Measurements from ENCODE around the gene ARSJ. TPM values are rescaled to one million over a fixed set of nuclear protein-coding genes. Genes with fewer than 3 reads are reported as not detected.

The ARSJ gene
- total and polyA plus RNA-seq, 8 donors: 5.3 to 23.6 (median 7.5) TPM

DNA sequence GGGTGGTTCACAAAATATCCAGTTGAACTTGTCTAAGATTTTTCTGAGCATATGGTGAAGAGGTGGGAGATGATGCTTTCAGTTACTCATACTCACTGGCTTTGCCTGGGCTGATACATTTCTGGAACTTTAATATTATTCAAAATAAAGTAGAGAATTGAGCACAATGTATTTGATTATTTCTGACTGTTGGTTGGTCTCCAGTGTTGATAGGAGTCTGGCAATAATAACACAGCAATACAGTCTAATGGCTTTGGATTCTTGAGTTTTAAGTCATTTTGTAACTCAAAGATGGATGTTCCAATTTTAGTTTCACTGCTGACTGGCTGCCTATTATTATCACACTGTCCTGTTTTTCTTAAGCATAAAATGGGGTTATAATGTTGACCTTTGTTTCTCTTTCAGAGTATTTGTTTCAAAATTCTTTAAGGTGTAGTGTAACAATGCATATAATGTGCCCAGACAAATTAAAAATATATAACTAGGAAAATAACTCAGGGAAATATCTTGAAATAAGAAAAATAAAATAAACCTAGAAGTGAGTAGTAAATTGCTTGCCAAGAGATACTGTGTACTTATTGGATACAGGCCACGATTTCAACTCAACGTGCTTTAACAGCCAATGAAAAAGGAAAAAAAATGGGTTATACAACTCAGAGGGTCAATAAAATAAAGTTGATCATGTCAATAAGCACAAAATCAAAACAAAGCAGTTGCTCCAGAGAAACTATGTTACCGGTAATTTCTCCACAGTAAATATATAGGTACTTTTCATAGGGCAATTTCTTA, 99.0 kb downstream of the ARSJ start:
- no peaks in the 10 kb centered on the region for H3K4me1 ChIP-seq
- intact Hi-C loops (cut with DNase I): no loop called here
- TF ChIP-seq, protein P1, sequence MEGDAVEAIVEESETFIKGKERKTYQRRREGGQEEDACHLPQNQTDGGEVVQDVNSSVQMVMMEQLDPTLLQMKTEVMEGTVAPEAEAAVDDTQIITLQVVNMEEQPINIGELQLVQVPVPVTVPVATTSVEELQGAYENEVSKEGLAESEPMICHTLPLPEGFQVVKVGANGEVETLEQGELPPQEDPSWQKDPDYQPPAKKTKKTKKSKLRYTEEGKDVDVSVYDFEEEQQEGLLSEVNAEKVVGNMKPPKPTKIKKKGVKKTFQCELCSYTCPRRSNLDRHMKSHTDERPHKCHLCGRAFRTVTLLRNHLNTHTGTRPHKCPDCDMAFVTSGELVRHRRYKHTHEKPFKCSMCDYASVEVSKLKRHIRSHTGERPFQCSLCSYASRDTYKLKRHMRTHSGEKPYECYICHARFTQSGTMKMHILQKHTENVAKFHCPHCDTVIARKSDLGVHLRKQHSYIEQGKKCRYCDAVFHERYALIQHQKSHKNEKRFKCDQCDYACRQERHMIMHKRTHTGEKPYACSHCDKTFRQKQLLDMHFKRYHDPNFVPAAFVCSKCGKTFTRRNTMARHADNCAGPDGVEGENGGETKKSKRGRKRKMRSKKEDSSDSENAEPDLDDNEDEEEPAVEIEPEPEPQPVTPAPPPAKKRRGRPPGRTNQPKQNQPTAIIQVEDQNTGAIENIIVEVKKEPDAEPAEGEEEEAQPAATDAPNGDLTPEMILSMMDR (IDR thresholded peaks at IDR 0.05): no peak
- H3K36me3 ChIP-seq: no peaks in the 10 kb centered on the region
- H3K27ac ChIP-seq: no peak overlapping the region
- no peak for ATAC-seq
- H3K27me3 ChIP-seq: no peaks in the 10 kb centered on the region
- H3K4me3 ChIP-seq: no peak overlapping the region
- no peak for DNase-seq
- H3K9me3 ChIP-seq: no peaks in the 10 kb centered on the region

DNA sequence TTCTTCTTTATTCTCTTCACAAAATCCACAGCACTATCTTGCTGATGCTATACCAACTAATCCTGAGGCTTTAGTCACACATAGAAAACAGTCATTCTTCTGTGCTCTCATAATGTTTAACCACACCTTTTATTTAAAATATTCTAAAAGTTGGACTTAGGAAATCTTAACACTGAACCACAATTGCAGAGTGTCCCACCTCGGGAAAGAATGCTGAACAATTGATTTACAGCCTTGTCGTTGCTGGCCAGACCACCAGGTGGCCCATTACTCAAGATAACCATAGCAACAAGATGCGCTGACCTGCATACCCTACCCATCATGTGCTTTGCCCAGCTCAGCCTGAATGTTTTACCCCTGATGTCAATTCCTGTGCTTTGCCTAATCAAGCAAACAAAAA, 100.8 kb downstream of the ARSJ start:
- Histone ChIP-seq H3K36me3 (no peaks in the 10 kb centered on the region), H3K27ac (no peak overlapping the region), H3K9me3 (no peaks in the 10 kb centered on the region), H3K4me3 (no peak overlapping the region), H3K27me3 (no peaks in the 10 kb centered on the region), H3K4me1 (no peaks in the 10 kb centered on the region)
- intact Hi-C loops (cut with DNase I): no loop called here
- DNase-seq (no peak), ATAC-seq (no peak)
- TF ChIP-seq, protein P1 (IDR thresholded peaks at IDR 0.05): no peak

GRCh38 chr4:113874480-113874879, 105.0 kb downstream of the ARSJ start:
- no peaks in the 10 kb centered on the region for H3K4me1 ChIP-seq
- no peak overlapping the region for H3K27ac ChIP-seq
- DNase-seq: no peak
- no peaks in the 10 kb centered on the region for H3K36me3 ChIP-seq
- no peak for ATAC-seq
- H3K4me3 ChIP-seq: no peak overlapping the region
- intact Hi-C loops (cut with DNase I): no loop called here
- TF ChIP-seq, protein P1 (IDR thresholded peaks at IDR 0.05): no peak
- no peaks in the 10 kb centered on the region for H3K27me3 ChIP-seq
- H3K9me3 ChIP-seq: no peaks in the 10 kb centered on the region

DNA sequence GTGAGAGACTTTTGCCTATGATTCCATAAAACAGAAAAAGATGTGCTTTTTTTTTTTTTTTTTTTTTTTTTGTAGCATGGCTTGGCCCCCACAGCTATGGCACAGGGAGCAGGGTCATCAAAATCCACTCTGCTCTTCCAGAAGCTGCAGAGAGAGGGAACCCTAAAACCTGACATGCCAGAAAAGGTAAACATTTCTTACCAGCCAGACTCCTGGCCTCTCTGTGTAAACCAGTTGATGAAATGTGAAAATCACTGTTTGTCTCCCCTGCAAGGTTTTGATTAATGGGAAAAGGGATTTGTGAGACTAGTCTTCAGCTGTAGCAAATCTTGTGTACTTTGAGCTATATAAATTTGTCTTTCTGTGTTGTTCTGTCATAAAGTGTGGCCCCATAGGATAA, 105.9 kb downstream of the ARSJ start:
- intact Hi-C loops (cut with DNase I): no loop called here
- ATAC-seq: no peak
- H3K27ac ChIP-seq: no peak overlapping the region

More for the DNA sequence above, 105.9 kb downstream of the ARSJ start:
- H3K9me3 ChIP-seq: no peaks in the 10 kb centered on the region
- H3K4me3 ChIP-seq: no peak overlapping the region
- no peak for DNase-seq
- no peaks in the 10 kb centered on the region for H3K4me1 ChIP-seq
- TF ChIP-seq, protein P1 (IDR thresholded peaks at IDR 0.05): no peak
- H3K27me3 ChIP-seq: no peaks in the 10 kb centered on the region
- no peaks in the 10 kb centered on the region for H3K36me3 ChIP-seq

All from left lung (tissue), 10 donors.